Esophagus muscularis mucosa (tissue), 4 donors: ENCODE data around the gene DSCAM.

Source experiments
- CTCF ChIP-seq, 3 experiments: fragments of 200-600 bp in 2 of 3; fragments of 450-650 bp in 1 of 3; sonication (generic) in 2 of 3; IDR thresholded peaks; one replicate each; pipeline ENCODE4 v1.5.1; 2017 to 2019; ENCODE audit warnings: antibody characterized with exemption in 3 of 3, mild to moderate bottlenecking in 2 of 3, moderate library complexity in 1 of 3
- EP300 ChIP-seq: sonication (generic); formaldehyde crosslinking; IDR thresholded peaks from one replicate; pipeline ENCODE4 v1.6.1; 2017; ENCODE audit warnings: antibody characterized with exemption
- POLR2A ChIP-seq: fragments of 450-650 bp; IDR thresholded peaks from one replicate; pipeline ENCODE4 v1.6.1; 2017; ENCODE audit warnings: antibody characterized with exemption, moderate library complexity, mild to moderate bottlenecking, low read depth
- POLR2AphosphoS5 ChIP-seq, 2 donors: sonication (generic); formaldehyde crosslinking; IDR thresholded peaks; one replicate each; pipeline ENCODE4 v1.6.1; 2017; ENCODE audit warnings: antibody characterized with exemption in 2 of 2

DNA sequence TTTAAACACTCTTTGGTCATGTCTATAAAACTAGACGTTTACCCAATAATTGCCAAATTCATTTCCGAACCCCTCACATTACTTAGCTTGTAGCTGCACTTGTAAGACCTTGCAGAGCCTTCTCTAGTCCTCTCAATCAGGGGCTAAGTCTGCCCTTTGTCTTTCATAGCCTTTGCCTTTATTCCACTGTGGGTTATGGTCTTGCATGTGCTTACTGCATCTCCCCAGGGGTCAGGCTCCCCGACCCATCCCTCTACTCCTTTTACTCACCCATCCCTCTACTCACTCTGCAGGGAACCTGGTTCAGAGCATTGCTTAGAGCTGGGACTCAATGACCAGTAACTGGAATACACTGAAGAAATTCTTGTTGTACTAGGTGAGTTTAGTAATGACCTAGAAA, 744.3 kb downstream of the DSCAM start:
- TF ChIP-seq CTCF (IDR thresholded peaks at IDR 0.05) (no peak), POLR2A (no peak), EP300 (no peak), POLR2AphosphoS5 (IDR thresholded peaks at IDR 0.05) (no peak)
